ENCODE results near the gene SSUH2.

The SSUH2 gene

DNA sequence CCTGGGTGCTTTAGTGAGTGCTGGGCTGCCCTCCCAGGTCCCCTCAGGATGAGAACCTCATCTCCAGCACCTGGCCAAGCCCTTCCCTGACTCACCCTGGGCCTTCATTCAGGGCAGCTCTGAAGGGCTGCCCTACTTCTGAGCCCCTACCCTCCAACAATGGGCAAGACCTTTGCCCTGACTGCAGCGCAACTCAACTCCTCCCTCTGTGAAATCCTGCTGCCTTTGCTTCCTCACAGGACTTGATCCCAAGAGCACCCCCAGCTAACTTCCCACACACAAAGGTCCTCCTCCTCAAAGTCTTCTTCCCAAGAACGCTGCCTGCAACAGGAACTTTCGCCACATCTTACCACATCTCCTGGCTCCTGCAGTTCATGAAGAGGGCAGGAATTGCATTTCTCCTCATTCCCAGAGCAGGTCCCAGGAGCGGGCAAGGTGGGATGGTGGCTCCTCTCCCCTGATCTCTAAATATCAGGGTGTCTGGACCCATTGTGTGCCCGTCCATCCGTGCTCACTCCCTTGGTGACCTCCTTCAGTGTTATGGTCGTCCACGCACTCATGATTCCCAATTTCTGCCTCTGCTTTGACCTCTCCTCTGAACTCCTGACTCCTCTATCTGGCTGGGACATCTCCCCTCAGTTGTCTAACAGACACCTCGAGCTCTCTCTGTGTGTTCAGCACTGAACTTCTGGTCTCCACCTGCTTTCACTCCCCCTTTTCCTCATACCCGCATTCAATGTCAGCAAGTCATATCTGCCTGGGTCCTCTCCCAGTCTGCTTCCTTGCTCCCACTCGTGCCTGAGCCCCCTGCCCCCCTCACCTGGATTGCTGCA is 4.5 kb upstream of the SSUH2 start:
- no peak overlapping the region for H3K27ac ChIP-seq (ENCODE audit: extremely low read depth, low read depth, low read length)
- CTCF ChIA-PET = interaction anchor here (0.5 to 1.2 kb wide), 3 partner anchors 15 to 293 kb away, joined by 3 to 5 read pairs (median 4); no protein-coding TSS in a partner anchor

DNA sequence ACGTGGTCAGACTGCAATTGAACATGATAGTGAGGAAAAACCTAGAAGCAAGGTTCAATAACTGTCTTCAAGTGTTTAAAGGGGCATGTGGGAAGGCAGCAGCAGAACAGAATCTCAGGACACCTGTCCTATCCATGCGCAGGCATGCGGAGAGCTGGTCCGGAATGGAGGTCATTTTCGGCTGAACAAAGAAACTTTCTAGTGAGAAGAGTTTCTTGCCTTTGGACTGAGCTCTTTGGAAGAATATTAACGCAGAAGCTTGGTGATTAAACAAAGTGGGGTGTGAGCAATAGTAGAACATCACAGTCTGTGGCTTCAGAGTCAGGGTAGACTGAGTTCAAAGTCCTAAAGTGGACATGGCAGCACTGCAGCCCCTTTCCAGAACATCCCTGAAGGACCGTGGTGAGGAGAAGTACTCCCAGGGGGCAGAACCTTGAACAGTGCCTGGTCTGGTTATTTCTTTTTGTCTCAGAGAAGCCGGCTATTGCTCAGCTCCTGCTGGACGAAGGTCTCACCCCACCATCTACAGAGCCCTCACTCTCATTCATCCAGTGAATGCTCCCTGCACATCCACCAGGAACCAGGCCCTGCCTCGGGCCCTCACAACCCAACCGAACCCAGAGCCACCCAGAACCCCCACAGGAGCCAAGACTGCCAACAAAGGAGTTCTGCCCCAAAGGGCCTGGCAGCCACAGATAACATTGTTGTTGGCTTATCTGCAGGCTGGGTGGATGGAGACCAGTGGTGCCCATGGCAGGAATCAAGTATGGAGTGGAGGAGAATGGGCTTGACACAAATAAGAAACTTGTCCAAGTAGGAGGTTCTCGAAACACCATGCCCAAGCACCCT is 2.8 kb upstream of the SSUH2 start:
- POLR2A ChIA-PET = no interaction called here
- H3K27ac ChIP-seq (ENCODE audit: extremely low read depth, low read depth, low read length) = no peak overlapping the region
- no peaks in the 10 kb centered on the region for H3K4me1 ChIP-seq (ENCODE audit: control insufficient read depth, insufficient read depth, low read length)
- no peak for TF ChIP-seq ZNF2 (tag by site-specific recombination; IDR thresholded peaks at IDR 0.05)
- no peak for TF ChIP-seq ZBTB48 (tag by site-specific recombination; IDR thresholded peaks at IDR 0.05)
- no peak for TF ChIP-seq ZNF654 (tag by site-specific recombination; IDR thresholded peaks at IDR 0.05; ENCODE audit: low read depth)
- no peak for TF ChIP-seq ZNF529 (tag by site-specific recombination; IDR thresholded peaks at IDR 0.05; ENCODE audit: insufficient replicate concordance)
- 0 out of 2 replicates have a peak, but pooled peaks have one; percentile 41 for TF ChIP-seq ZNF600 (tag by site-specific recombination; IDR thresholded peaks at IDR 0.05)
- no peak for TF ChIP-seq ZNF549 (tag by site-specific recombination; IDR thresholded peaks at IDR 0.05)
- TF ChIP-seq ZBTB17 (tag by site-specific recombination; IDR thresholded peaks at IDR 0.05) = no peak
- TF ChIP-seq, protein P1, sequence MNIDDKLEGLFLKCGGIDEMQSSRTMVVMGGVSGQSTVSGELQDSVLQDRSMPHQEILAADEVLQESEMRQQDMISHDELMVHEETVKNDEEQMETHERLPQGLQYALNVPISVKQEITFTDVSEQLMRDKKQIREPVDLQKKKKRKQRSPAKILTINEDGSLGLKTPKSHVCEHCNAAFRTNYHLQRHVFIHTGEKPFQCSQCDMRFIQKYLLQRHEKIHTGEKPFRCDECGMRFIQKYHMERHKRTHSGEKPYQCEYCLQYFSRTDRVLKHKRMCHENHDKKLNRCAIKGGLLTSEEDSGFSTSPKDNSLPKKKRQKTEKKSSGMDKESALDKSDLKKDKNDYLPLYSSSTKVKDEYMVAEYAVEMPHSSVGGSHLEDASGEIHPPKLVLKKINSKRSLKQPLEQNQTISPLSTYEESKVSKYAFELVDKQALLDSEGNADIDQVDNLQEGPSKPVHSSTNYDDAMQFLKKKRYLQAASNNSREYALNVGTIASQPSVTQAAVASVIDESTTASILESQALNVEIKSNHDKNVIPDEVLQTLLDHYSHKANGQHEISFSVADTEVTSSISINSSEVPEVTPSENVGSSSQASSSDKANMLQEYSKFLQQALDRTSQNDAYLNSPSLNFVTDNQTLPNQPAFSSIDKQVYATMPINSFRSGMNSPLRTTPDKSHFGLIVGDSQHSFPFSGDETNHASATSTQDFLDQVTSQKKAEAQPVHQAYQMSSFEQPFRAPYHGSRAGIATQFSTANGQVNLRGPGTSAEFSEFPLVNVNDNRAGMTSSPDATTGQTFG (tag by site-specific recombination; IDR thresholded peaks at IDR 0.05; ENCODE audit: borderline replicate concordance) = no peak
- CTCF ChIA-PET = interaction anchor here (1.4 kb wide), 1 partner anchor 16 kb away, joined by 5 read pairs; no protein-coding TSS in a partner anchor
- no peaks in the 10 kb centered on the region for H3K9me3 ChIP-seq (ENCODE audit: control insufficient read depth, insufficient read depth, low read depth, low read length)
- H3K4me3 ChIP-seq (ENCODE audit: low read depth, low read length) = no peak overlapping the region
- H3K36me3 ChIP-seq (ENCODE audit: control insufficient read depth in 2 of 2, insufficient read depth in 1 of 2, low read length in 2 of 2) = no peaks in the 10 kb centered on the region

More for the DNA sequence above, 4.5 kb upstream of the SSUH2 start:
- H3K9me3 ChIP-seq (ENCODE audit: control insufficient read depth, insufficient read depth, low read depth, low read length) = no peaks in the 10 kb centered on the region
- H3K36me3 ChIP-seq (ENCODE audit: control insufficient read depth in 2 of 2, insufficient read depth in 1 of 2, low read length in 2 of 2) = no peaks in the 10 kb centered on the region
- no peak overlapping the region for H3K4me3 ChIP-seq (ENCODE audit: low read depth, low read length)
- POLR2A ChIA-PET = no interaction called here
- no peaks in the 10 kb centered on the region for H3K4me1 ChIP-seq (ENCODE audit: control insufficient read depth, insufficient read depth, low read length)
- TF ChIP-seq EGR2 (tag by site-specific recombination; IDR thresholded peaks at IDR 0.05; ENCODE audit: low read depth) (0 out of 2 replicates have a peak, but pooled peaks have one; percentile 25), ZNF324 (tag by site-specific recombination; IDR thresholded peaks at IDR 0.05) (no peak)

DNA sequence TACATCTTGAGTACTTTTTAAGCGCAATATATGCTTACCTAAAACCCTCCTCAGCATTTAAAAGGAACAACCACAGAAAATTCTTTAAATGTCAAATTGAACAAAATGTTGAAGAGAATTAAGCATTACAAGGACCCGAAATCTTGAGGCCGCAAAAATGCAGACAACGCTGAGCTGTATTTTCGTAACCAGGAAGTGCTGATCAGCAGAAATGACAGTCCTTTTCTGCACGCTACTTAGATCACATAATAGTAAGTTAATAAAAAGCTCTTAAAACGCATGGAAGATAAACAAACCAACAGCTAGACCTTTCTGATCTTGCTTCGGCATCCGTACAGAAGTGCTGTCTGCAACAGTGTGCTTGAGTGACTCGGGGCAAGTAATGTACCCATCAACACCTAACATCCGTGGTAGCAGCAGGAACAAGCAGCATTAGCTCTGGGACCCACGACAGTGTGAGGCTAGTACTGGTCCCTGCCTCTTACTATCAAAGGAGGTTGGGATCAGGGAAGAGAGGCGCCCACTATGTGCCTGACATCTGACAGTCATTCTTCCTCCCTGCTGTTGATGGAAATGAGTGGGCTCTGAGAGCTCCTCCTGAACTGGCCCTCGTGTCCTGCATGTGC is 1.8 kb upstream of the SSUH2 start:
- no peak overlapping the region for H3K4me3 ChIP-seq (ENCODE audit: low read depth, low read length)
- no peak for TF ChIP-seq ZNF549 (tag by site-specific recombination; IDR thresholded peaks at IDR 0.05)
- no peak for TF ChIP-seq ZNF248 (tag by site-specific recombination; IDR thresholded peaks at IDR 0.05)
- TF ChIP-seq ZNF843 (tag by site-specific recombination; IDR thresholded peaks at IDR 0.05) = no peak
- no peak for TF ChIP-seq ZNF701 (tag by site-specific recombination; IDR thresholded peaks at IDR 0.05)
- TF ChIP-seq, protein P2, sequence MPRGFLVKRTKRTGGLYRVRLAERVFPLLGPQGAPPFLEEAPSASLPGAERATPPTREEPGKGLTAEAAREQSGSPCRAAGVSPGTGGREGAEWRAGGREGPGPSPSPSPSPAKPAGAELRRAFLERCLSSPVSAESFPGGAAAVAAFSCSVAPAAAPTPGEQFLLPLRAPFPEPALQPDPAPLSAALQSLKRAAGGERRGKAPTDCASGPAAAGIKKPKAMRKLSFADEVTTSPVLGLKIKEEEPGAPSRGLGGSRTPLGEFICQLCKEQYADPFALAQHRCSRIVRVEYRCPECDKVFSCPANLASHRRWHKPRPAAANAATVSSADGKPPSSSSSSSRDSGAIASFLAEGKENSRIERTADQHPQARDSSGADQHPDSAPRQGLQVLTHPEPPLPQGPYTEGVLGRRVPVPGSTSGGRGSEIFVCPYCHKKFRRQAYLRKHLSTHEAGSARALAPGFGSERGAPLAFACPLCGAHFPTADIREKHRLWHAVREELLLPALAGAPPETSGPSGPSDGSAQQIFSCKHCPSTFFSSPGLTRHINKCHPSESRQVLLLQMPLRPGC (tag by site-specific recombination; IDR thresholded peaks at IDR 0.05) = no peak
- TF ChIP-seq ZNF2 (tag by site-specific recombination; IDR thresholded peaks at IDR 0.05) = no peak
- TF ChIP-seq ZNF555 (tag by site-specific recombination; conservative IDR thresholded peaks at IDR 0.05) = no peak
- TF ChIP-seq ZNF121 (tag by site-specific recombination; IDR thresholded peaks at IDR 0.05) = no peak
- TF ChIP-seq BCL11B (tag by site-specific recombination; IDR thresholded peaks at IDR 0.05; ENCODE audit: low read depth) = no peak
- TF ChIP-seq, protein P3, sequence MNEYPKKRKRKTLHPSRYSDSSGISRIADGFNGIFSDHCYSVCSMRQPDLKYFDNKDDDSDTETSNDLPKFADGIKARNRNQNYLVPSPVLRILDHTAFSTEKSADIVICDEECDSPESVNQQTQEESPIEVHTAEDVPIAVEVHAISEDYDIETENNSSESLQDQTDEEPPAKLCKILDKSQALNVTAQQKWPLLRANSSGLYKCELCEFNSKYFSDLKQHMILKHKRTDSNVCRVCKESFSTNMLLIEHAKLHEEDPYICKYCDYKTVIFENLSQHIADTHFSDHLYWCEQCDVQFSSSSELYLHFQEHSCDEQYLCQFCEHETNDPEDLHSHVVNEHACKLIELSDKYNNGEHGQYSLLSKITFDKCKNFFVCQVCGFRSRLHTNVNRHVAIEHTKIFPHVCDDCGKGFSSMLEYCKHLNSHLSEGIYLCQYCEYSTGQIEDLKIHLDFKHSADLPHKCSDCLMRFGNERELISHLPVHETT (tag by site-specific recombination; IDR thresholded peaks at IDR 0.05) = no peak
- TF ChIP-seq IKZF3 (tag by site-specific recombination; IDR thresholded peaks at IDR 0.05) = no peak
- TF ChIP-seq ZSCAN30 (tag by site-specific recombination; IDR thresholded peaks at IDR 0.05) = no peak
- TF ChIP-seq ZNF791 (tag by site-specific recombination; IDR thresholded peaks at IDR 0.05) = no peak
- no peak for TF ChIP-seq ZNF214 (tag by site-specific recombination; IDR thresholded peaks at IDR 0.05; ENCODE audit: borderline replicate concordance)
- no peak for TF ChIP-seq ZBTB17 (tag by site-specific recombination; IDR thresholded peaks at IDR 0.05)
- no peak for TF ChIP-seq ZNF624 (tag by site-specific recombination; IDR thresholded peaks at IDR 0.05)
- H3K36me3 ChIP-seq (ENCODE audit: control insufficient read depth in 2 of 2, insufficient read depth in 1 of 2, low read length in 2 of 2) = no peaks in the 10 kb centered on the region
- POLR2A ChIA-PET = no interaction called here
- H3K4me1 ChIP-seq (ENCODE audit: control insufficient read depth, insufficient read depth, low read length) = no peaks in the 10 kb centered on the region
- H3K9me3 ChIP-seq (ENCODE audit: control insufficient read depth, insufficient read depth, low read depth, low read length) = no peaks in the 10 kb centered on the region
- CTCF ChIA-PET = interaction anchor here (1.0 to 1.4 kb wide), 2 partner anchors 10 to 17 kb away, joined by 5 read pairs; no protein-coding TSS in a partner anchor
- H3K27ac ChIP-seq (ENCODE audit: extremely low read depth, low read depth, low read length) = no peak overlapping the region

All from HEK293 (cell line).